GM12878 (cell line): ENCODE data around the gene TNK2. TPM values are rescaled to one million over a fixed set of nuclear protein-coding genes. Genes with fewer than 3 reads are reported as not detected.

Experiments
- ATAC-seq: fragments of 200-7000 bp; cut with Tn5 transposase; 3 replicates; pipeline ENCODE4 v1.9.1; 2020; ENCODE audit warnings: mild to moderate bottlenecking, moderate library complexity
- BruUV-seq: library from RNA; stranded (reverse); fragments of 400-500 nt; replicated peaks from 2 replicates; lab custom pipeline; 2021; lab: Mats Ljungman, UMichigan
- CTCF ChIA-PET: fragments of 300-600 bp; sonication (Branson Sonifier 250); formaldehyde crosslinking; extraction: SDS; loops from one replicate; lab custom pipeline; 2021; ENCODE audit warnings: inconsistent platforms; lab: Yijun Ruan, JAX
- POLR2A ChIA-PET: fragments of 350-600 bp; formaldehyde crosslinking; extraction: SDS; loops from one replicate; lab custom pipeline; 2021; ENCODE audit warnings: inconsistent platforms; lab: Charles Lee
- RAD21 ChIA-PET: fragments of 300-600 bp; sonication (Branson Sonifier 250); formaldehyde crosslinking; loops from one replicate; lab custom pipeline; 2023; ENCODE audit warnings: antibody characterized with exemption; ENCODE audit not compliant: unreplicated experiment; lab: Charles Lee
- SMC1A ChIA-PET: fragments of 300-600 bp; sonication (Branson Sonifier 250); formaldehyde crosslinking; loops from one replicate; lab custom pipeline; 2023; ENCODE audit not compliant: unreplicated experiment, uncharacterized antibody; lab: Charles Lee
- DNase-seq: peaks from one replicate; pipeline ENCODE4 v3.0.0-alpha.2; 2011; ENCODE audit warnings: low read depth, low spot score
- FAIRE-seq: peaks from 3 replicates; lab custom pipeline; 2011; peaks lifted over from hg19 to GRCh38; lab: Jason Lieb, UNC
- H2AFZ ChIP-seq: 2 replicates; pipeline ENCODE4 v1.6.0; 2011; ENCODE audit warnings: low read depth, low read length, control low read depth; ENCODE audit not compliant: control insufficient read depth
- H3K27ac ChIP-seq: 2 replicates; pipeline ENCODE4 v1.5.1; 2011; ENCODE audit warnings: control low read depth; ENCODE audit not compliant: control insufficient read depth, insufficient read depth
- H3K27me3 ChIP-seq, 2 experiments: replicated peaks in 1 of 2; 2 replicates each; pipeline versions ENCODE4 v1.6.0 to v1.6.1; 2011; ENCODE audit warnings: low read length in 1 of 2; ENCODE audit not compliant: control insufficient read depth in 2 of 2, insufficient read depth in 2 of 2
- H3K36me3 ChIP-seq, 2 experiments: 2 replicates each; pipeline ENCODE4 v1.5.1; 2011; ENCODE audit warnings: low read length in 1 of 2; ENCODE audit not compliant: control insufficient read depth in 2 of 2, insufficient read depth in 2 of 2
- H3K4me1 ChIP-seq: 2 replicates; pipeline ENCODE4 v1.6.1; 2011; ENCODE audit warnings: mild to moderate bottlenecking, low read length, moderate library complexity, mixed read lengths; ENCODE audit not compliant: control insufficient read depth, insufficient read depth
- H3K4me2 ChIP-seq: 2 replicates; pipeline ENCODE4 v1.6.0; 2011; ENCODE audit warnings: control low read depth; ENCODE audit not compliant: control insufficient read depth, insufficient read depth
- H3K4me3 ChIP-seq: fragments of 200-600 bp; sonication (generic); 2 replicates; pipeline ENCODE4 v1.5.1; 2016
- H3K79me2 ChIP-seq: 2 replicates; pipeline ENCODE4 v1.6.0; 2011; ENCODE audit warnings: low read length; ENCODE audit not compliant: control insufficient read depth, insufficient read depth
- H3K9ac ChIP-seq: 2 replicates; pipeline ENCODE4 v1.8.0; 2011; ENCODE audit warnings: low read length, control low read depth, mixed read lengths; ENCODE audit not compliant: control insufficient read depth, insufficient read depth
- H3K9me3 ChIP-seq: replicated peaks from 3 replicates; pipeline ENCODE4 v1.5.1; 2011; ENCODE audit warnings: mild to moderate bottlenecking, low read length; ENCODE audit not compliant: control insufficient read depth, insufficient read depth
- H4K20me1 ChIP-seq: 2 replicates; pipeline ENCODE4 v1.6.0; 2011; ENCODE audit not compliant: control insufficient read depth, insufficient read depth
- FOXM1 ChIP-seq: IDR thresholded peaks from 2 replicates; pipeline ENCODE4 v1.6.1; 2012; ENCODE audit warnings: low read depth, mild to moderate bottlenecking, inconsistent platforms, low read length, moderate library complexity
- IRF5 ChIP-seq: fragments of 450-650 bp; IDR thresholded peaks from 2 replicates; pipeline ENCODE4 v1.6.1; 2017; ENCODE audit warnings: borderline replicate concordance
- PRDM15 ChIP-seq: fragments of 450-650 bp; formaldehyde crosslinking; IDR thresholded peaks from 2 replicates; pipeline ENCODE4 v1.4.0; 2020; ENCODE audit warnings: mild to moderate bottlenecking, moderate library complexity
- REST ChIP-seq: IDR thresholded peaks from 2 replicates; pipeline ENCODE4 v1.6.1; 2012; ENCODE audit warnings: mild to moderate bottlenecking, low read depth, low read length
- WGBS: methylation state at CpG from one replicate; pipeline ENCODE4 v1.1.6; 2016; ENCODE audit warnings: low lambda C conversion rate; ENCODE audit not compliant: insufficient replicate concordance, insufficient coverage; ENCODE audit errors: missing lambda C conversion rate; 5-methylcytosine and 5-hydroxymethylcytosine counted together
- in situ Hi-C: fragments of 300-500 bp; cut with MboI; formaldehyde crosslinking; loops from 9 replicates; pipeline ENCODE4 v1.14.3; 2018; ENCODE audit warnings: mixed read lengths
- intact Hi-C: fragments of 100-400 bp; cut with micrococcal nuclease; formaldehyde crosslinking; loops from one replicate; pipeline ENCODE4 v1.14.2; 2022; ENCODE audit not compliant: unreplicated experiment
- polyA plus RNA-seq, 11 experiments: library from polyadenylated mRNA; depleted of rRNA in 4 of 11; unstranded in 6 of 11; stranded (reverse) in 5 of 11; fragments of >200 nt; fragmentation: Nextera tagmentation in 4 of 11; fragmentation: Illumina TruSeq in 1 of 11; extraction: Ambion mirVana in 4 of 11; extraction: Trizol in 1 of 11; gene quantifications; 1 replicate in 1 of 11; 2 replicates in 10 of 11; pipeline versions ENCODE4 v1.2.1 to v1.2.3, GENCODE V29; 2011 to 2016; ENCODE audit warnings: inconsistent platforms in 2 of 11, missing spikeins in 2 of 11, low read depth in 1 of 11
- total RNA-seq, 4 experiments: library from RNA; depleted of rRNA in 3 of 4; stranded (reverse); fragments of >200 nt in 3 of 4; fragmentation: Illumina TruSeq in 1 of 4; extraction: Trizol in 1 of 4; gene quantifications; 2 replicates each; pipeline versions ENCODE4 v1.2.1 to v1.2.3, GENCODE V29; 2013 to 2021

The TNK2 gene
- total and polyA plus RNA-seq, 10 of the 15 experiments (the other 5 are each of a cell fraction or from before 2014, with no cell fraction given) = 0.13 to 47.8 (median 10.8) TPM

- ChIA-PET CTCF (no interaction called here), POLR2A (no interaction called here), SMC1A (no interaction called here), RAD21 (no interaction called here)
- Histone ChIP-seq H3K4me3 (no peak overlapping the region), H3K27me3 (no peaks in the 10 kb centered on the region), H2AFZ (no peak overlapping the region), H3K9me3 (no peaks in the 10 kb centered on the region), H3K4me2 (no peak overlapping the region), H3K27ac (no peak overlapping the region), H3K9ac (no peak overlapping the region), H3K36me3 (no peaks in the 10 kb centered on the region), H4K20me1 (no peaks in the 10 kb centered on the region), H3K79me2 (no peaks in the 10 kb centered on the region), H3K4me1 (no peaks in the 10 kb centered on the region)
- WGBS = 31% methylated on average over 10 of the region's 10 CpGs
- no peak for FAIRE-seq
- intact Hi-C loops (no loop called here), in situ Hi-C loops (no loop called here)
- no peak for DNase-seq
- ATAC-seq = no peak
- no peak for TF ChIP-seq IRF5
- no peak for TF ChIP-seq PRDM15 (CRISPR knock-in tag)
- no peak for TF ChIP-seq REST
- no peak for TF ChIP-seq FOXM1
- no TSS peak for BruUV-seq
These were observed 85.1 kb downstream of the TNK2 start for GRCh38 chr3:195823280-195823679.
